Loucy (cell line): ENCODE data around the gene SCYL1.

ENCODE experiments used
- H2AFZ ChIP-seq: fragments of 200-600 bp; sonication (generic); 2 replicates; pipeline ENCODE4 v1.6.0; 2016; ENCODE audit warnings: antibody characterized with exemption, mild to moderate bottlenecking, low read length, moderate library complexity
- H3F3A ChIP-seq: fragments of 200-600 bp; 2 replicates; pipeline ENCODE4 v1.6.0; 2016; ENCODE audit warnings: antibody characterized with exemption, low read depth, mild to moderate bottlenecking
- H3K27me3 ChIP-seq: fragments of 200-600 bp; sonication (generic); 2 replicates; pipeline ENCODE4 v1.6.1; 2014; ENCODE audit warnings: low read length, mild to moderate bottlenecking; ENCODE audit not compliant: insufficient read depth, poor library complexity, severe bottlenecking
- H3K36me3 ChIP-seq: fragments of 200-600 bp; sonication (generic); 2 replicates; pipeline ENCODE4 v1.6.1; 2016; ENCODE audit warnings: low read length; ENCODE audit not compliant: insufficient read depth
- H3K4me1 ChIP-seq: fragments of 200-600 bp; sonication (generic); 2 replicates; pipeline ENCODE4 v1.5.1; 2014; ENCODE audit warnings: low read length, mild to moderate bottlenecking; ENCODE audit not compliant: insufficient read depth, poor library complexity, severe bottlenecking
- H3K4me2 ChIP-seq: fragments of 200-600 bp; sonication (generic); 2 replicates; pipeline ENCODE4 v1.6.0; 2014; ENCODE audit warnings: antibody characterized with exemption, low read length, low read depth, mild to moderate bottlenecking; ENCODE audit not compliant: poor library complexity, severe bottlenecking
- H3K4me3 ChIP-seq: fragments of 200-600 bp; sonication (generic); 2 replicates; pipeline ENCODE4 v1.5.1; 2014; ENCODE audit warnings: low read length, mild to moderate bottlenecking, mixed read lengths; ENCODE audit not compliant: poor library complexity, severe bottlenecking
- H3K79me2 ChIP-seq: fragments of 200-600 bp; sonication (generic); 2 replicates; pipeline ENCODE4 v1.6.1; 2014; ENCODE audit warnings: low read length; ENCODE audit not compliant: insufficient read depth
- H3K9ac ChIP-seq: fragments of 200-600 bp; sonication (generic); 2 replicates; pipeline ENCODE4 v1.6.0; 2014; ENCODE audit warnings: mild to moderate bottlenecking, low read depth, low read length, moderate library complexity; ENCODE audit not compliant: poor library complexity, severe bottlenecking
- H3K9me2 ChIP-seq: fragments of 200-600 bp; sonication (generic); replicated peaks from 2 replicates; pipeline ENCODE4 v1.6.1; 2016; ENCODE audit warnings: low read depth, low read length, mixed read lengths
- H3K9me3 ChIP-seq: fragments of 200-600 bp; sonication (generic); 2 replicates; pipeline ENCODE4 v1.6.1; 2014; ENCODE audit warnings: mild to moderate bottlenecking, antibody characterized with exemption, low read length, low read depth; ENCODE audit not compliant: insufficient read depth
- H4K20me1 ChIP-seq: fragments of 200-600 bp; sonication (generic); 2 replicates; pipeline ENCODE4 v1.6.0; 2014; ENCODE audit warnings: antibody characterized with exemption, low read length, mild to moderate bottlenecking; ENCODE audit not compliant: insufficient read depth, poor library complexity, severe bottlenecking
- CTCF ChIP-seq: fragments of 200-600 bp; sonication (generic); conservative IDR thresholded peaks from 2 replicates; pipeline ENCODE4 v1.5.1; 2014; ENCODE audit warnings: mild to moderate bottlenecking, antibody characterized with exemption, low read length
- EZH2phosphoT487 ChIP-seq: fragments of 200-600 bp; IDR thresholded peaks from 2 replicates; pipeline ENCODE4 v1.6.1; 2018; ENCODE audit warnings: antibody characterized with exemption, mild to moderate bottlenecking, moderate library complexity, borderline replicate concordance

The SCYL1 gene

GRCh38 chr11:65571940-65572339, 47.1 kb downstream of the SCYL1 start:
- no peaks in the 10 kb centered on the region for H3K9me2 ChIP-seq
- peaks cover 30% of the 10 kb centered on the region for H4K20me1 ChIP-seq
- peaks cover 69% of the 10 kb centered on the region for H3K79me2 ChIP-seq
- H3K9ac ChIP-seq = peak overlapping the region; percentile 87
- TF ChIP-seq CTCF = peak; percentile 55
- no peak for TF ChIP-seq EZH2phosphoT487
- H3F3A ChIP-seq = peaks cover 16% of the 10 kb centered on the region
- no peak overlapping the region for H2AFZ ChIP-seq
- H3K27me3 ChIP-seq = no peaks in the 10 kb centered on the region
- peak overlapping the region; percentile 94 for H3K4me2 ChIP-seq
- no peaks in the 10 kb centered on the region for H3K36me3 ChIP-seq
- no peaks in the 10 kb centered on the region for H3K9me3 ChIP-seq
- peak overlapping the region; percentile 90 for H3K4me3 ChIP-seq
- peaks cover 51% of the 10 kb centered on the region for H3K4me1 ChIP-seq

- H3K36me3 ChIP-seq = no peaks in the 10 kb centered on the region
- peaks cover 56% of the 10 kb centered on the region for H3K4me1 ChIP-seq
- peaks cover 69% of the 10 kb centered on the region for H3K79me2 ChIP-seq
- no peaks in the 10 kb centered on the region for H3K27me3 ChIP-seq
- no peaks in the 10 kb centered on the region for H3K9me3 ChIP-seq
- H3K4me2 ChIP-seq = peak within 1 kb of the TSS; percentile 94
- H4K20me1 ChIP-seq = peaks cover 30% of the 10 kb centered on the region
- H2AFZ ChIP-seq = no peak within 1 kb of the TSS
- peaks cover 16% of the 10 kb centered on the region for H3F3A ChIP-seq
- peak within 1 kb of the TSS; percentile 90 for H3K4me3 ChIP-seq
- TF ChIP-seq CTCF (no peak), EZH2phosphoT487 (no peak)
- H3K9ac ChIP-seq = peak within 1 kb of the TSS; percentile 87
- H3K9me2 ChIP-seq = no peaks in the 10 kb centered on the region
Observed at GRCh38 chr11:65572356-65573051, 47.6 kb downstream of the SCYL1 start, which contains the start of gene FAM89B. Gene FAM89B, plus strand, starts transcription at chr11:65572538. Its CDS starts 132 bp downstream, at chr11:65572670.

- peaks cover 16% of the 10 kb centered on the region for H3F3A ChIP-seq
- no peaks in the 10 kb centered on the region for H3K36me3 ChIP-seq
- peaks cover 64% of the 10 kb centered on the region for H3K4me1 ChIP-seq
- peaks cover 59% of the 10 kb centered on the region for H3K79me2 ChIP-seq
- H3K4me3 ChIP-seq = peak overlapping the region; percentile 90
- H4K20me1 ChIP-seq = peaks cover 30% of the 10 kb centered on the region
- H3K27me3 ChIP-seq = no peaks in the 10 kb centered on the region
- no peak for TF ChIP-seq EZH2phosphoT487
- no peak for TF ChIP-seq CTCF
- H3K9me3 ChIP-seq = no peaks in the 10 kb centered on the region
- H3K4me2 ChIP-seq = peak overlapping the region; percentile 90
- H3K9ac ChIP-seq = peak overlapping the region; percentile 73
- no peaks in the 10 kb centered on the region for H3K9me2 ChIP-seq
- H2AFZ ChIP-seq = no peak overlapping the region
Observed at GRCh38 chr11:65573391-65574079, 48.7 kb downstream of the SCYL1 start.
